Naive thymus-derived CD8-positive, alpha-beta T cell (primary cell): ENCODE results near the gene STK26. TPM values are rescaled to one million over a fixed set of nuclear protein-coding genes. Genes with fewer than 3 reads are reported as not detected.

Experiments
- ATAC-seq, 2 donors: fragments of 150-1000 bp; cut with Tn5 transposase in 1 of 2; sonication (Bioruptor Pico), chemical (Tn5 transposase) in 1 of 2; 1 replicate in 1 of 2; 2 replicates in 1 of 2; pipeline ENCODE4 v1.10.0; 2021; ENCODE audit warnings: mild to moderate bottlenecking in 2 of 2, moderate library complexity in 2 of 2
- POLR2A ChIA-PET: fragments of 350-600 bp; sonication (Branson Sonifier 250); formaldehyde crosslinking; loops from one replicate; lab custom pipeline; 2021; ENCODE audit warnings: antibody characterized with exemption; lab: Charles Lee
- DNase-seq, 10 donors: peaks; one replicate each; pipeline versions ENCODE4 v3.0.0 to v3.0.0-alpha.2; 2020 to 2022
- H3K27ac Mint-ChIP-seq, 10 donors: one replicate each; pipeline ENCODE4 v1.8.0; 2020 to 2022; ENCODE audit warnings: mild to moderate bottlenecking in 10 of 10, mixed read lengths in 10 of 10, moderate library complexity in 4 of 10, inconsistent platforms in 1 of 10
- H3K27me3 Mint-ChIP-seq, 5 donors: one replicate each; pipeline ENCODE4 v1.8.0; 2021 to 2022; ENCODE audit warnings: mixed read lengths in 5 of 5
- H3K36me3 Mint-ChIP-seq, 3 donors: one replicate each; pipeline ENCODE4 v1.8.0; 2020 to 2022; ENCODE audit warnings: mixed read lengths in 3 of 3, mild to moderate bottlenecking in 2 of 3, inconsistent platforms in 1 of 3
- H3K4me1 Mint-ChIP-seq, 4 donors: one replicate each; pipeline ENCODE4 v1.8.0; 2021 to 2022; ENCODE audit warnings: mixed read lengths in 4 of 4
- H3K4me3 Mint-ChIP-seq, 10 donors: one replicate each; pipeline ENCODE4 v1.8.0; 2020 to 2022; ENCODE audit warnings: mild to moderate bottlenecking in 10 of 10, mixed read lengths in 10 of 10, moderate library complexity in 6 of 10, inconsistent platforms in 1 of 10
- H3K9me3 Mint-ChIP-seq, 9 donors: one replicate each; pipeline ENCODE4 v1.8.0; 2020 to 2022; ENCODE audit warnings: mixed read lengths in 9 of 9, mild to moderate bottlenecking in 3 of 9, inconsistent platforms in 1 of 9, moderate library complexity in 1 of 9
- polyA plus RNA-seq, 3 donors: library from polyadenylated mRNA; unstranded; fragments of 300-500 nt; fragmentation: Illumina TruSeq; gene quantifications; one replicate each; pipeline ENCODE4 v1.2.3, GENCODE V29; 2021
- total RNA-seq, 8 experiments: library from RNA in 2 of 8; stranded (reverse) in 2 of 8; gene quantifications; one replicate each; pipeline ENCODE4 v1.2.3 and lab custom pipeline; 2021 to 2026

STK26 gene
- total and polyA plus RNA-seq, 5 experiments from 2014 or later: 45.1 to 57.6 (median 54.0) TPM

GRCh38 chrX:132016628-132017430 lies 6.3 kb upstream of the STK26 start:
- Mint-ChIP-seq H3K4me3 (peak overlapping the region in 3 of 10 donors; percentile 15 to 43 (median 15)), H3K36me3 (no peaks in the 10 kb centered on the region), H3K27ac (peak overlapping the region in 8 of 10 donors; percentile 48 to 81 (median 69)), H3K4me1 (peaks cover 7 to 39% (median 32%) of the 10 kb centered on the region in 4 donors), H3K27me3 (no peaks in the 10 kb centered on the region), H3K9me3 (no peaks in the 10 kb centered on the region)
- DNase-seq (no peak), ATAC-seq (no peak)
- POLR2A ChIA-PET: interaction anchor here (0.8 kb wide), 1 partner anchor 16 kb away, joined by 5 read pairs; no protein-coding TSS in a partner anchor

GRCh38 chrX:132017431-132018185 lies 5.5 kb upstream of the STK26 start:
- POLR2A ChIA-PET: interaction anchor here (0.8 kb wide), 1 partner anchor 16 kb away, joined by 5 read pairs; no protein-coding TSS in a partner anchor
- DNase-seq (no peak), ATAC-seq (no peak)
- H3K36me3 Mint-ChIP-seq: no peaks in the 10 kb centered on the region
- H3K27ac Mint-ChIP-seq: peak overlapping the region in 8 of 10 donors; percentile 48 to 81 (median 66)
- no peaks in the 10 kb centered on the region for H3K9me3 Mint-ChIP-seq
- H3K4me1 Mint-ChIP-seq: peaks cover 7 to 40% (median 31%) of the 10 kb centered on the region in 4 donors
- H3K27me3 Mint-ChIP-seq: no peaks in the 10 kb centered on the region
- H3K4me3 Mint-ChIP-seq: peak overlapping the region in 2 of 10 donors; percentile 15 to 38

DNA sequence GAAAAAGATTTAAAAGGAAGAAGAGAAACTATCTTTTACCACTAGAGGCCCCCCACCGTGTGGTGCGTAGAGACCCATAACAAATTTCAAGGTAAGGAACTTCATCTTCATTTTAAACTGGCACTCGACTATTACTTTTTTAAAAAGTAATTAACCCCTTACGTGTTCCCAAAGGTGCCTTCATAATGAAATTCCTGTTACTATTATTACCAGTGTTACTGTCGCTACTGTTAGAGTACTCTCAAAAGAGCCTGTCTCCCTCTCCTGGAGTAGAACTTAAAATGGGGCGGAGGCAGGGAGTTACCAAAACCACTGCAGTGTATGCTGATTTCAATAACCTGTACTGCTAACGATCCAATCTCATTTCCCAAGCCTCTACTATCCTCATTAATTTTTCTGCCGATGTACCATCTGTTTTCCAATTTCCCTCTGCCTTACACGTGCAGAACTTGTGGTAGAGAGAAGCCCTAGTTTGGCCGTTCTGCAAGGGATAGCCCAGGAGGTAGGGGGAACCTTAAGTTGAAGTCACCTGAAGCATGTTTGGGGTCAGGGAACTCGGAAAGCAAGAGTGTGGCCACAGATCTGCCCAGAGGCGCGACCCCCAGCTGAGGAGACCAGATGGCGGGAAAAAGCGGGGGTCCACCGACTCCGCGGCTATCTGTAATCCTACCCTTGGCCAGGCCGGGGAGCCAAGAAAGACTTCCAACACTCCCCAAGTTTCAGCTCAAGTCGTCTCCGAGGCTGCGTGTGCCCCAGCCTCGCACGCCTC lies 720 bp upstream of the STK26 start:
- peak overlapping the region in 9 of 10 donors; percentile 84 to 96 (median 90) for H3K27ac Mint-ChIP-seq
- H3K4me1 Mint-ChIP-seq: peaks cover 3 to 47% (median 31%) of the 10 kb centered on the region in 4 donors
- no peaks in the 10 kb centered on the region for H3K27me3 Mint-ChIP-seq
- peak in 8 of 10 donors; percentile 3 to 64 (median 23) for DNase-seq
- H3K4me3 Mint-ChIP-seq: peak overlapping the region; percentile 89 to 99 (median 92)
- peak; percentile 48 to 49 for ATAC-seq
- peaks cover 0 to 1% (median 0%) of the 10 kb centered on the region in 9 donors for H3K9me3 Mint-ChIP-seq
- POLR2A ChIA-PET: interaction anchor here (0.7 to 1.3 kb wide), 6 partner anchors 34 to 195 kb away, joined by 3 to 6 read pairs (median 3); no protein-coding TSS in a partner anchor
- H3K36me3 Mint-ChIP-seq: peaks cover under 1 to 2% (median 2%) of the 10 kb centered on the region in 3 donors

- Mint-ChIP-seq H3K4me1 (peaks cover 14 to 54% (median 40%) of the 10 kb centered on the region in 4 donors), H3K9me3 (peaks cover 0 to 1% (median 0%) of the 10 kb centered on the region in 9 donors), H3K4me3 (peak overlapping the region; percentile 89 to 99 (median 92)), H3K36me3 (peaks cover 3 to 7% (median 5%) of the 10 kb centered on the region in 3 donors), H3K27me3 (no peaks in the 10 kb centered on the region), H3K27ac (peak overlapping the region; percentile 63 to 97 (median 92))
- ATAC-seq: peak; percentile 31 to 43
- POLR2A ChIA-PET: interaction anchor here (1.1 to 1.4 kb wide), 4 partner anchors 8 to 193 kb away, joined by 3 to 7 read pairs (median 4); no protein-coding TSS in a partner anchor
- peak; percentile 20 to 69 (median 36) for DNase-seq
Measured at GRCh38 chrX:132023896-132024386, 839 bp downstream of the STK26 start.

GRCh38 chrX:132025041-132025440 lies 1.9 kb downstream of the STK26 start:
- POLR2A ChIA-PET: no interaction called here
- no peak for ATAC-seq
- H3K27me3 Mint-ChIP-seq: no peaks in the 10 kb centered on the region
- peaks cover 0 to 1% (median 0%) of the 10 kb centered on the region in 9 donors for H3K9me3 Mint-ChIP-seq
- DNase-seq: peak in 2 of 10 donors; percentile 1 to 19
- peak overlapping the region; percentile 42 to 90 (median 60) for H3K27ac Mint-ChIP-seq
- peaks cover 3 to 7% (median 5%) of the 10 kb centered on the region in 3 donors for H3K36me3 Mint-ChIP-seq
- peak overlapping the region; percentile 80 to 99 (median 92) for H3K4me3 Mint-ChIP-seq
- H3K4me1 Mint-ChIP-seq: peaks cover 18 to 63% (median 50%) of the 10 kb centered on the region in 4 donors

DNA sequence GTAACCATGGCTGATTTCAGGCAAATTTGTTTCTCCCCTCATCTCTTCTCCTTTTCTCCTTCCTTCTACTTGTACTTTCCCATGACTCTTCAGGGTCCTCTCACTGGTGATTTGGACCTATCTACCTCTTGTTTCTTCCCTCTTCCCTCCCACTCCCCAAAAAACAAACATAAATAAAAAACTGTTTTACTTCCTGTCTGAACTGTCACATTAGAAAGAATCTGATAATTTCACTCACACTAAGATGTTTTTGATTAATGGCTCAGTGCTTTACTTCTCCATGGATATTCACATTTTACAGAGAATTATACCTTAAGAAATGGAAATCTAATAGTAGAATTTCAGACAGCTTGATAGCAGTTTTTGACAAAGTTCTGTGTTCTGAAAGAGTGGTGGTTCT lies 7.2 kb downstream of the STK26 start:
- Mint-ChIP-seq H3K4me3 (peak overlapping the region in 6 of 10 donors; percentile 3 to 52 (median 28)), H3K27me3 (no peaks in the 10 kb centered on the region), H3K27ac (peak overlapping the region in 5 of 10 donors; percentile 7 to 78 (median 44)), H3K36me3 (peaks cover 3 to 10% (median 5%) of the 10 kb centered on the region in 3 donors), H3K9me3 (no peaks in the 10 kb centered on the region), H3K4me1 (peaks cover 30 to 87% (median 70%) of the 10 kb centered on the region in 4 donors)
- POLR2A ChIA-PET: no interaction called here
- ATAC-seq: no peak
- no peak for DNase-seq

DNA sequence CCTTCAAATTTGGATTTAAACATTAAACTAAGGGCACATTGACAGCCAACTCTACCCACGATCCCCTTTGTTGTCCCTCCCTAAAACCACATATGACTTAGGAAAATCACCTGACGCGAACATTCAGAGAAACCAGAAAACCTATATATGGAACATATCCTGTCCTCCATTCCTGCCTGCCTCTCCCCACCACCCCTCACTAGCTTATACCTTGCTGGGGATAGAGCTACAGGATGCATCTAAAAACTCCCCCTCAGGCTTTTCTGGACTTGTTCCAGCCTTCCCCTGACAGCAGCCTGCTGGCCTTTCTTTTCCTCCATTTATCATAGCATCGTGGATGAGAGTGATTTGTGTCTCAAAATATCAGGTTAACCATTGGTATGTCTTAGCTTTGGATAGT lies 8.8 kb downstream of the STK26 start:
- DNase-seq (peak in 1 of 10 donors; percentile 1), ATAC-seq (peak; percentile 33 to 49)
- H3K36me3 Mint-ChIP-seq: peaks cover 3 to 10% (median 5%) of the 10 kb centered on the region in 3 donors
- peak overlapping the region in 9 of 10 donors; percentile 10 to 84 (median 71) for H3K27ac Mint-ChIP-seq
- POLR2A ChIA-PET: interaction anchor here (1.2 kb wide), 1 partner anchor 9 kb away, joined by 3 read pairs; the partner anchor contains the start of gene STK26
- no peaks in the 10 kb centered on the region for H3K27me3 Mint-ChIP-seq
- H3K9me3 Mint-ChIP-seq: no peaks in the 10 kb centered on the region
- H3K4me1 Mint-ChIP-seq: peaks cover 33 to 83% (median 71%) of the 10 kb centered on the region in 4 donors
- peak overlapping the region; percentile 25 to 83 (median 53) for H3K4me3 Mint-ChIP-seq

GRCh38 chrX:132033166-132033565 lies 10.1 kb downstream of the STK26 start:
- Mint-ChIP-seq H3K9me3 (no peaks in the 10 kb centered on the region), H3K27ac (peak overlapping the region in 5 of 10 donors; percentile 10 to 78 (median 59)), H3K4me1 (peaks cover 35 to 82% (median 69%) of the 10 kb centered on the region in 4 donors), H3K27me3 (no peaks in the 10 kb centered on the region), H3K36me3 (peaks cover 0 to 8% (median 0%) of the 10 kb centered on the region in 3 donors), H3K4me3 (peak overlapping the region in 6 of 10 donors; percentile 4 to 58 (median 15))
- POLR2A ChIA-PET: no interaction called here
- no peak for DNase-seq
- no peak for ATAC-seq

DNA sequence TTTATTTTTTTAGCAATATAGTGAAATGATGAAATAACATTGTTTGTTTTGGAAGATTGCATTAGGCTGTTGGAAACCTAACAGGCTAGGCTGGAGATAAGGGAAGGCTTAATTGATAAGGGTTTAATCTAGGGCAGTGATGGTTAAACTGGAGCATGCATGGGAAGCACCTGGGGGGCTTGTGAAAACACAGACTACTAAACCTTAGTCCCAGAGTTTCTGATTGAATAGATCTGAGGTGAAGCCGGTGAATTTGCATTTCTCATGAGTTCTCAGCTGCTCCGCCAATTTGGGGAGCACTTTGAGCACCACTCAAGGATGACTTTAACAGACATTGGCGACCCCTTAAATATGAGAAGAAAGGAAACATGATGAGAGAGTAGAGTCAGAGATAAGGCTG lies 11.5 kb downstream of the STK26 start:
- ATAC-seq (no peak), DNase-seq (no peak)
- H3K4me1 Mint-ChIP-seq: peaks cover 24 to 82% (median 66%) of the 10 kb centered on the region in 4 donors
- POLR2A ChIA-PET: no interaction called here
- H3K27me3 Mint-ChIP-seq: no peaks in the 10 kb centered on the region
- peak overlapping the region in 2 of 10 donors; percentile 25 to 53 for H3K27ac Mint-ChIP-seq
- H3K4me3 Mint-ChIP-seq: peak overlapping the region in 3 of 10 donors; percentile 6 to 34 (median 21)
- H3K36me3 Mint-ChIP-seq: peaks cover 0 to 9% (median 0%) of the 10 kb centered on the region in 3 donors
- H3K9me3 Mint-ChIP-seq: no peaks in the 10 kb centered on the region

GRCh38 chrX:132037479-132037993 lies 14.4 kb downstream of the STK26 start:
- Mint-ChIP-seq H3K36me3 (peaks cover 0 to 8% (median 0%) of the 10 kb centered on the region in 3 donors), H3K4me3 (peak overlapping the region in 3 of 10 donors; percentile 31 to 51 (median 38)), H3K9me3 (no peaks in the 10 kb centered on the region), H3K4me1 (peaks cover 22 to 79% (median 67%) of the 10 kb centered on the region in 4 donors), H3K27ac (no peak overlapping the region), H3K27me3 (no peaks in the 10 kb centered on the region)
- POLR2A ChIA-PET: no interaction called here
- ATAC-seq: no peak
- DNase-seq: no peak

DNA sequence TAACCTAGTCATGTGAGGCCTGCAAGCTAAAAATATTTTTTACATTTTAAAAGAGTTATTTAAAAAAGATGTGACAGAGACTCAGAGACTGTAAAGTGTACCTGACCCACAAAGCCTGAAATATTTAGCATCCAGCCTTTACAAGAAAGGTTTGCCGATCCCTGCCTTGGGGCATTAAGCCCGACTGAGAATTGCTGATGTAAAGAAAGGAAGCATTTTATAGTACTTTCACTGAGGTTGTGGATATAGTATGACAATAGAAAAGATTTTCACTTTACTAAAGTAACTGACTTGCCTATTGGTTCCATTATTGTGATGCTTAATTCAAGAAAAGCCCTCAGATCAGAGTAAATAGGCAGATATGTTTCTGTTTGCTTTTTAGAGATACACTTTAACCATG lies 17.0 kb downstream of the STK26 start:
- POLR2A ChIA-PET: no interaction called here

More for the DNA sequence above, 17.0 kb downstream of the STK26 start:
- no peak overlapping the region for H3K27ac Mint-ChIP-seq
- peaks cover 0 to 11% (median 0%) of the 10 kb centered on the region in 3 donors for H3K36me3 Mint-ChIP-seq
- DNase-seq: no peak
- no peak for ATAC-seq
- no peaks in the 10 kb centered on the region for H3K27me3 Mint-ChIP-seq
- no peaks in the 10 kb centered on the region for H3K9me3 Mint-ChIP-seq
- peak overlapping the region in 1 of 10 donors; percentile 22 for H3K4me3 Mint-ChIP-seq
- H3K4me1 Mint-ChIP-seq: peaks cover 23 to 79% (median 64%) of the 10 kb centered on the region in 4 donors
